HepG2 (cell line): ENCODE data around the gene GPT2. TPM values are rescaled to one million over a fixed set of nuclear protein-coding genes. Genes with fewer than 3 reads are reported as not detected.

Source experiments
- CCAR2 ChIP-seq: fragments of 200-400 bp; formaldehyde crosslinking; optimal IDR thresholded peaks from 2 replicates; pipeline ENCODE3; 2018; ENCODE audit warnings: low read depth, mild to moderate bottlenecking, low read length, moderate library complexity
- GABPB1 ChIP-seq: IDR thresholded peaks from 2 replicates; pipeline ENCODE4 v1.6.1; 2016; ENCODE audit warnings: mild to moderate bottlenecking, missing genetic modification reagents, moderate library complexity, missing compliant biosample characterization
- MED8 ChIP-seq: sonication (generic); formaldehyde crosslinking; IDR thresholded peaks from 2 replicates; pipeline ENCODE4 v1.8.1; 2023; ENCODE audit warnings: mild to moderate bottlenecking, missing genetic modification reagents; ENCODE audit not compliant: insufficient replicate concordance
- MEF2D ChIP-seq: sonication (generic); formaldehyde crosslinking; IDR thresholded peaks from 2 replicates; pipeline ENCODE4 v1.5.1; 2020; ENCODE audit warnings: mild to moderate bottlenecking, missing genetic modification reagents
- SAP130 ChIP-seq: IDR thresholded peaks from 2 replicates; pipeline ENCODE4 v1.6.1; 2016; ENCODE audit warnings: low read depth
- ZMAT3 ChIP-seq: sonication (generic); formaldehyde crosslinking; conservative IDR thresholded peaks from 2 replicates; pipeline ENCODE4 v1.7.0; 2021; ENCODE audit warnings: missing genetic modification reagents
- ZNF225 ChIP-seq: sonication (generic); formaldehyde crosslinking; IDR thresholded peaks from 2 replicates; pipeline ENCODE4 v1.4.0; 2020; ENCODE audit warnings: mild to moderate bottlenecking, missing genetic modification reagents
- ZNF484 ChIP-seq: sonication (generic); formaldehyde crosslinking; IDR thresholded peaks from 2 replicates; pipeline ENCODE4 v1.5.1; 2020; ENCODE audit warnings: mild to moderate bottlenecking, low read depth, missing genetic modification reagents, borderline replicate concordance
- ZNF766 ChIP-seq: sonication (generic); formaldehyde crosslinking; IDR thresholded peaks from 2 replicates; pipeline ENCODE4 v1.5.0; 2020; ENCODE audit warnings: missing genetic modification reagents, borderline replicate concordance
- ZNF788 ChIP-seq: sonication (generic); formaldehyde crosslinking; IDR thresholded peaks from 2 replicates; pipeline ENCODE4 v1.5.0; 2020; ENCODE audit warnings: mild to moderate bottlenecking, missing genetic modification reagents, borderline replicate concordance
- polyA plus RNA-seq, 8 experiments: library from polyadenylated mRNA; depleted of rRNA in 3 of 8; stranded (reverse) in 7 of 8; unstranded in 1 of 8; fragments of >200 nt; fragmentation: Illumina TruSeq in 4 of 8; extraction: Trizol in 4 of 8; gene quantifications; 2 replicates each; pipeline versions ENCODE4 v1.2.1 to v1.2.3, GENCODE V29; 2011 to 2016; ENCODE audit warnings: low read depth in 4 of 8, missing spikeins in 1 of 8, mixed read lengths in 1 of 8; ENCODE audit not compliant: insufficient read depth in 1 of 8
- total RNA-seq, 5 experiments: library from RNA; depleted of rRNA; stranded (reverse); fragments of >200 nt; fragmentation: Illumina TruSeq; extraction: Trizol; gene quantifications; 2 replicates each; pipeline ENCODE4 v1.2.3, GENCODE V29; 2016; ENCODE audit warnings: low read depth in 1 of 5
- TF ChIP-seq, protein P1 (sequence below): fragments of 450-650 bp; IDR thresholded peaks from 2 replicates; pipeline ENCODE4 v1.6.1; 2017
- TF ChIP-seq, protein P2 (sequence below): sonication (generic); formaldehyde crosslinking; IDR thresholded peaks from 2 replicates; pipeline ENCODE4 v1.8.0; 2022; ENCODE audit warnings: missing genetic modification reagents, low read depth, mild to moderate bottlenecking, borderline replicate concordance
- TF ChIP-seq, protein P3 (sequence below): sonication (generic); formaldehyde crosslinking; IDR thresholded peaks from 2 replicates; pipeline ENCODE4 v1.4.0; 2020; ENCODE audit warnings: missing genetic modification reagents
- TF ChIP-seq, protein P4 (sequence below): sonication (generic); formaldehyde crosslinking; conservative IDR thresholded peaks from 2 replicates; pipeline ENCODE4 v1.8.1; 2023; ENCODE audit warnings: missing genetic modification reagents

Gene GPT2
- total and polyA plus RNA-seq, 2 of the 13 experiments (the other 11 are each of a cell fraction or from before 2014, with no cell fraction given): 138 to 267 TPM

DNA sequence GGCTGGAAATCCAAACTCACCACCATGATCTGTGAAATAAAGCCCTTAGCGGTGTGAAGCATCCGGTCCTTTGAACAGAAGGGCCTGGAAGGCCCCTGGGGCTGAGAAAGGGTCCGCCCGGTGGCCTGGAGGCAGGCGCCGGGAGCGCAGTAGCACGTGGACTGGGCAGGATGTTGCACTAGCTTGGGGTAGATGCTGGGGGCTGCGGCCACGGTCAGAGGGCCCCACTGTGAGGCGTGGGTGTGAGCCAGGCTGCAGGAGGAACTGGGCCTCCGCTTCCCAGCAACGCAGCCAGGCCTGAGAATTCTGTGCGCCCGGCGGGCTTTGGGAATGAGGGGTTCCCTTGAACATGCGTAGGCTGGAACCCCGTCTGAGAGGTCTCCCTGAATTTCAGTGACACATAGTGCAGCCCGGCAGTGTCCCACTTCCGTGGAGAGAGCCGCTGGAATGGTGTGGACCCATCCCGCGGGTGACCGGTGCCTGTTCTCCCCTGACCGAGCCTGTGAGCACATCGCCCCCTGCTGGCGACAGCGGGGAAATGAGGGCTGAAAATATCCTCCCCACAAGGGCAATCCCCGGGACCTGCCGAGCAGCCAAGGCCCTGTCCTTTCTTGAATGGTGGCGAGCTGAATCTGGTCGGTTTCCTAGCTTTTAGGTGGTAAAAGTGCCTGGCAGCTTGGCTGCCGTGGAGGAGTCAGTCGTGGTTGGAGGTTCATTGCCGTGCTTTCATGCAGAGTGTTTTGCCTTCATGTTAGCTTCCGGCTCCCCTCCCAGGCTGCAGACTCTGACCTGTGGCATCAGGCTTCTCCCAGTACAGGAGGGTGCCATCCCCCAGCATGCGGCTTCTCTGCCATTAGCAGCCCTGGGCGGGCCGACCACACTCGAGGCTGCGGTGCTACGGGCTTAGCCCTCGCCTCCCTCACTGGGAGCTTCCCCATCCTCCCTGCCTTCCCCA is 45.5 kb downstream of the GPT2 start (continued):
- TF ChIP-seq ZNF788 (CRISPR knock-in tag) (0 out of 2 replicates have a peak, but pooled peaks have one; percentile 18), GABPB1 (0 out of 2 replicates have a peak, but pooled peaks have one; percentile 31), ZNF766 (CRISPR knock-in tag) (peak; percentile 37; the same call in 1 of the 2 replicates), ZNF484 (CRISPR knock-in tag) (no peak), CCAR2 (no peak), MEF2D (peak; percentile 29; the same call in 1 of the 2 replicates), MED8 (CRISPR knock-in tag) (no peak), ZNF225 (CRISPR knock-in tag) (no peak), SAP130 (CRISPR knock-in tag) (peak; percentile 30; the same call in 1 of the 2 replicates), ZMAT3 (CRISPR knock-in tag) (peak; percentile 68; the same call in 1 of the 2 replicates)
- TF ChIP-seq, protein P1, sequence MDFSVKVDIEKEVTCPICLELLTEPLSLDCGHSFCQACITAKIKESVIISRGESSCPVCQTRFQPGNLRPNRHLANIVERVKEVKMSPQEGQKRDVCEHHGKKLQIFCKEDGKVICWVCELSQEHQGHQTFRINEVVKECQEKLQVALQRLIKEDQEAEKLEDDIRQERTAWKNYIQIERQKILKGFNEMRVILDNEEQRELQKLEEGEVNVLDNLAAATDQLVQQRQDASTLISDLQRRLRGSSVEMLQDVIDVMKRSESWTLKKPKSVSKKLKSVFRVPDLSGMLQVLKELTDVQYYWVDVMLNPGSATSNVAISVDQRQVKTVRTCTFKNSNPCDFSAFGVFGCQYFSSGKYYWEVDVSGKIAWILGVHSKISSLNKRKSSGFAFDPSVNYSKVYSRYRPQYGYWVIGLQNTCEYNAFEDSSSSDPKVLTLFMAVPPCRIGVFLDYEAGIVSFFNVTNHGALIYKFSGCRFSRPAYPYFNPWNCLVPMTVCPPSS: no peak
- TF ChIP-seq, protein P2, sequence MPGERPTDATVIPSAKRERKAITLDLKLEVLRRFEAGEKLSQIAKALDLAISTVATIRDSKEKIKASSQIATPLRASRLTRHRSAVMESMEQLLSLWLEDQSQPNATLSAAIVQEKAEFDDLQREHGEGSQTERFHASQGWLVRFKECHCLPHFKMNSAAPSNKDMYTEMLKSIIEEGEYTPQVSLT (CRISPR knock-in tag): no peak
- TF ChIP-seq, protein P3, sequence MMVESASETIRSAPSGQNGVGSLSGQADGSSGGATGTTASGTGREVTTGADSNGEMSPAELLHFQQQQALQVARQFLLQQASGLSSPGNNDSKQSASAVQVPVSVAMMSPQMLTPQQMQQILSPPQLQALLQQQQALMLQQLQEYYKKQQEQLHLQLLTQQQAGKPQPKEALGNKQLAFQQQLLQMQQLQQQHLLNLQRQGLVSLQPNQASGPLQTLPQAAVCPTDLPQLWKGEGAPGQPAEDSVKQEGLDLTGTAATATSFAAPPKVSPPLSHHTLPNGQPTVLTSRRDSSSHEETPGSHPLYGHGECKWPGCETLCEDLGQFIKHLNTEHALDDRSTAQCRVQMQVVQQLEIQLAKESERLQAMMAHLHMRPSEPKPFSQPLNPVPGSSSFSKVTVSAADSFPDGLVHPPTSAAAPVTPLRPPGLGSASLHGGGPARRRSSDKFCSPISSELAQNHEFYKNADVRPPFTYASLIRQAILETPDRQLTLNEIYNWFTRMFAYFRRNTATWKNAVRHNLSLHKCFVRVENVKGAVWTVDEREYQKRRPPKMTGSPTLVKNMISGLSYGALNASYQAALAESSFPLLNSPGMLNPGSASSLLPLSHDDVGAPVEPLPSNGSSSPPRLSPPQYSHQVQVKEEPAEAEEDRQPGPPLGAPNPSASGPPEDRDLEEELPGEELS (CRISPR knock-in tag): no peak
- TF ChIP-seq, protein P4, sequence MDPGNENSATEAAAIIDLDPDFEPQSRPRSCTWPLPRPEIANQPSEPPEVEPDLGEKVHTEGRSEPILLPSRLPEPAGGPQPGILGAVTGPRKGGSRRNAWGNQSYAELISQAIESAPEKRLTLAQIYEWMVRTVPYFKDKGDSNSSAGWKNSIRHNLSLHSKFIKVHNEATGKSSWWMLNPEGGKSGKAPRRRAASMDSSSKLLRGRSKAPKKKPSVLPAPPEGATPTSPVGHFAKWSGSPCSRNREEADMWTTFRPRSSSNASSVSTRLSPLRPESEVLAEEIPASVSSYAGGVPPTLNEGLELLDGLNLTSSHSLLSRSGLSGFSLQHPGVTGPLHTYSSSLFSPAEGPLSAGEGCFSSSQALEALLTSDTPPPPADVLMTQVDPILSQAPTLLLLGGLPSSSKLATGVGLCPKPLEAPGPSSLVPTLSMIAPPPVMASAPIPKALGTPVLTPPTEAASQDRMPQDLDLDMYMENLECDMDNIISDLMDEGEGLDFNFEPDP: no peak
- TF ChIP-seq, all 625 proteins: peak for 98
